ENCODE measurements around the gene CTPS2.

Gene CTPS2

GRCh38 chrX:16643176-16643575, 69.3 kb downstream of the CTPS2 start:
- H3K27ac ChIP-seq (replicated peaks; ENCODE audit: low read length): no peak overlapping the region
- no peak overlapping the region for H2AFZ ChIP-seq (ENCODE audit: low read length)
- H4K91ac ChIP-seq (ENCODE audit: low read depth, low read length, poor library complexity): no peak overlapping the region
- peaks cover 3 to 26% of the 10 kb centered on the region in 2 donors for H3K36me3 ChIP-seq (replicated peaks in 1 of 2; ENCODE audit: control insufficient read depth in 2 of 2, insufficient read depth in 2 of 2, low read length in 2 of 2)
- peaks cover 0 to 1% of the 10 kb centered on the region in 2 donors for H3K9me3 ChIP-seq (replicated peaks in 1 of 2; ENCODE audit: control insufficient read depth in 2 of 2, insufficient read depth in 1 of 2, low read depth in 1 of 2, low read length in 2 of 2)
- WGBS, 2 donors (ENCODE audit: extremely low coverage in 2 of 2, insufficient read length in 2 of 2, insufficient replicate concordance in 1 of 2): no CpG with 5 or more reads among the region's 5 CpGs
- H2BK12ac ChIP-seq (ENCODE audit: low read length): no peak overlapping the region
- no peak for DNase-seq (ENCODE audit: low spot score)
- no peak overlapping the region for H2AK5ac ChIP-seq (ENCODE audit: low read depth, low read length)
- no peak overlapping the region for H3K23ac ChIP-seq (ENCODE audit: low read depth, low read length, poor library complexity)
- no peaks in the 10 kb centered on the region for H3K79me1 ChIP-seq (ENCODE audit: low read depth, low read length)
- no peak overlapping the region for H2BK5ac ChIP-seq (ENCODE audit: low read length)
- no peak overlapping the region for H3K4me2 ChIP-seq (ENCODE audit: insufficient read depth, low read length, poor library complexity, severe bottlenecking)
- no peaks in the 10 kb centered on the region for H3K4me1 ChIP-seq (ENCODE audit: control insufficient read depth in 2 of 2, insufficient read depth in 1 of 2, low read depth in 1 of 2, low read length in 2 of 2)
- no peak overlapping the region for H3K14ac ChIP-seq (ENCODE audit: low read length)
- no peak overlapping the region for H3K9ac ChIP-seq (ENCODE audit: low read depth, low read length, poor library complexity)
- no peak overlapping the region for H4K8ac ChIP-seq (ENCODE audit: low read depth, low read length)
- no peak overlapping the region for H3K18ac ChIP-seq (ENCODE audit: low read length)
- no peak overlapping the region for H2BK120ac ChIP-seq (ENCODE audit: low read depth, low read length)
- no peak overlapping the region for H2BK15ac ChIP-seq (ENCODE audit: low read length)
- H3K27me3 ChIP-seq (ENCODE audit: control insufficient read depth in 3 of 3, insufficient read depth in 3 of 3, low read depth in 1 of 3, low read length in 3 of 3): no peaks in the 10 kb centered on the region
- H3K4me3 ChIP-seq (ENCODE audit: low read length in 2 of 2): no peak overlapping the region
- H3K4ac ChIP-seq (ENCODE audit: low read length): no peak overlapping the region

DNA sequence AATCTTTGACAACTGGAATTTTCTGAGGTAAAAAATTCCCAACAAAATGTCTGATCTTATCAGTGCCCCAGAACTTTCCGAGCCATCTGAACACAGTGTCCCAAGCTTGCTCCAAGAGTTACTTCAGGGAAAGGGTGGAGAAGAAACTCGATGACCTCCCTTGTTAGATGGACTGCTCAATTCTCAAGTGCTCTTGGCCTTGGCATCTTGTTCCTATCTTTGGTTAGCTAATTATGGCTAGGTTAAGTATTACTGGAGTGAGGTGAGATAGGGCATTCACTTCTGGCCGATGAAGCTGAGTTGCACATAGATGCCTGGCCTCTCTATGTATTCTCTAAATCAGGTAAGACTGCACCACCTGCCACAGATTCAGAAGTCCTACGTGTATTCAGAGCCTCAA, 71.6 kb downstream of the CTPS2 start:
- DNase-seq (ENCODE audit: low spot score): no peak
- no peak overlapping the region for H2BK12ac ChIP-seq (ENCODE audit: low read length)
- H4K8ac ChIP-seq (ENCODE audit: low read depth, low read length): no peak overlapping the region
- H3K27me3 ChIP-seq (ENCODE audit: control insufficient read depth in 3 of 3, insufficient read depth in 3 of 3, low read depth in 1 of 3, low read length in 3 of 3): no peaks in the 10 kb centered on the region
- no peak overlapping the region for H2AK5ac ChIP-seq (ENCODE audit: low read depth, low read length)
- no peak overlapping the region for H2BK15ac ChIP-seq (ENCODE audit: low read length)
- H3K27ac ChIP-seq (replicated peaks; ENCODE audit: low read length): no peak overlapping the region
- no peaks in the 10 kb centered on the region for H3K4me1 ChIP-seq (ENCODE audit: control insufficient read depth in 2 of 2, insufficient read depth in 1 of 2, low read depth in 1 of 2, low read length in 2 of 2)
- no peaks in the 10 kb centered on the region for H3K9me3 ChIP-seq (replicated peaks in 1 of 2; ENCODE audit: control insufficient read depth in 2 of 2, insufficient read depth in 1 of 2, low read depth in 1 of 2, low read length in 2 of 2)
- H4K91ac ChIP-seq (ENCODE audit: low read depth, low read length, poor library complexity): no peak overlapping the region
- H2AFZ ChIP-seq (ENCODE audit: low read length): no peak overlapping the region
- peaks cover 0 to 35% of the 10 kb centered on the region in 2 donors for H3K36me3 ChIP-seq (replicated peaks in 1 of 2; ENCODE audit: control insufficient read depth in 2 of 2, insufficient read depth in 2 of 2, low read length in 2 of 2)
- no peak overlapping the region for H3K18ac ChIP-seq (ENCODE audit: low read length)
- no peak overlapping the region for H2BK120ac ChIP-seq (ENCODE audit: low read depth, low read length)
- no peaks in the 10 kb centered on the region for H3K79me1 ChIP-seq (ENCODE audit: low read depth, low read length)
- H3K23ac ChIP-seq (ENCODE audit: low read depth, low read length, poor library complexity): no peak overlapping the region
- WGBS, 2 donors (ENCODE audit: extremely low coverage in 2 of 2, insufficient read length in 2 of 2, insufficient replicate concordance in 1 of 2): no CpG with 5 or more reads among the region's 4 CpGs
- no peak overlapping the region for H3K4me3 ChIP-seq (ENCODE audit: low read length in 2 of 2)
- H3K14ac ChIP-seq (ENCODE audit: low read length): no peak overlapping the region
- H3K4me2 ChIP-seq (ENCODE audit: insufficient read depth, low read length, poor library complexity, severe bottlenecking): no peak overlapping the region
- no peak overlapping the region for H3K9ac ChIP-seq (ENCODE audit: low read depth, low read length, poor library complexity)
- H3K4ac ChIP-seq (ENCODE audit: low read length): no peak overlapping the region
- no peak overlapping the region for H2BK5ac ChIP-seq (ENCODE audit: low read length)

DNA sequence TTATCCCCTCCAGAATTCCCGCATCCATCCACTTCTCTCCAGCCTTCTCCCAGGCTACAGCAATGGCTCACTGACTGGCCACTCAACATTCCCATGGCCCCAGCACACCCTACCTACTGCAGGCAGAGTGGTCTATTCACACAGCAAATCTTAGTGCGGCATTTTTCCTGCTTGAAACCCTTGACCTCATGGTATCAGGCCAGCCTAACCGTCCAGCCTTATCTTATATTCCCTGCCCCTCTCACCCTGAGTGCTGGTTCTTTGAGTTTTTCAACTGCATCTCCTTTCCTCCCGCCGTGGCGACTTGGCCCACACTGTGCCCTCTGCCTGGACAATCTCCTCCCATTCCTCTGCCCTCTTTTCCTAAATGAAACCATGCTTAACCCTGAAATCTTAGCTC, 72.5 kb downstream of the CTPS2 start:
- Histone ChIP-seq H3K4me1 (ENCODE audit: control insufficient read depth in 2 of 2, insufficient read depth in 1 of 2, low read depth in 1 of 2, low read length in 2 of 2) (no peaks in the 10 kb centered on the region), H3K27me3 (ENCODE audit: control insufficient read depth in 3 of 3, insufficient read depth in 3 of 3, low read depth in 1 of 3, low read length in 3 of 3) (no peaks in the 10 kb centered on the region), H3K36me3 (replicated peaks in 1 of 2; ENCODE audit: control insufficient read depth in 2 of 2, insufficient read depth in 2 of 2, low read length in 2 of 2) (peaks cover 0 to 34% of the 10 kb centered on the region in 2 donors), H2BK120ac (ENCODE audit: low read depth, low read length) (no peak overlapping the region), H2BK12ac (ENCODE audit: low read length) (no peak overlapping the region), H3K4ac (ENCODE audit: low read length) (no peak overlapping the region), H3K9ac (ENCODE audit: low read depth, low read length, poor library complexity) (no peak overlapping the region), H2BK15ac (ENCODE audit: low read length) (no peak overlapping the region), H3K79me1 (ENCODE audit: low read depth, low read length) (no peaks in the 10 kb centered on the region), H3K18ac (ENCODE audit: low read length) (no peak overlapping the region), H4K91ac (ENCODE audit: low read depth, low read length, poor library complexity) (no peak overlapping the region), H4K8ac (ENCODE audit: low read depth, low read length) (no peak overlapping the region), H3K4me2 (ENCODE audit: insufficient read depth, low read length, poor library complexity, severe bottlenecking) (no peak overlapping the region), H3K27ac (replicated peaks; ENCODE audit: low read length) (no peak overlapping the region), H2BK5ac (ENCODE audit: low read length) (no peak overlapping the region), H3K23ac (ENCODE audit: low read depth, low read length, poor library complexity) (no peak overlapping the region), H3K9me3 (replicated peaks in 1 of 2; ENCODE audit: control insufficient read depth in 2 of 2, insufficient read depth in 1 of 2, low read depth in 1 of 2, low read length in 2 of 2) (no peaks in the 10 kb centered on the region), H2AFZ (ENCODE audit: low read length) (no peak overlapping the region), H2AK5ac (ENCODE audit: low read depth, low read length) (no peak overlapping the region), H3K14ac (ENCODE audit: low read length) (no peak overlapping the region), H3K4me3 (ENCODE audit: low read length in 2 of 2) (no peak overlapping the region)
- DNase-seq (ENCODE audit: low spot score): no peak
- WGBS, 2 donors (ENCODE audit: extremely low coverage in 2 of 2, insufficient read length in 2 of 2, insufficient replicate concordance in 1 of 2): no CpG with 5 or more reads among the region's 6 CpGs

DNA sequence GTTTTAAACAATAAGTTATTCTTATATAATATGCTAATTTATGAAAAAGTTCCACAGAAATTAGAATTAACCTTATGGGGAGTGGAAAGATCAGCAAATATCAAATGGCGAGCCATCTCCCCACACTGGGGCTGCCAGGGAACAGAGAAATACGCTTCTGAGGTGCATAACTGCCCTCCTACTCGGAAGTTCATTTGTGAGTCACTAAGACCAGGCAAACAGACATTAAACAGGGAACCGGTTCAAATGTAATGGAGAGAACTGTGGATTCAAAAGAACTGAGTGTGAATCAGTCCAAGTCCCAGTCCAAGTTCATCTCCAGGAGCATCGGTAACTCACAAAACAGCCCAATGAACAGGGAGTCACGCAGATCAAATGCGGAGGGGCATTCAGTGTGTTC, 73.9 kb downstream of the CTPS2 start:
- Histone ChIP-seq H3K4me2 (ENCODE audit: insufficient read depth, low read length, poor library complexity, severe bottlenecking) (no peak overlapping the region), H3K27ac (replicated peaks; ENCODE audit: low read length) (no peak overlapping the region), H2AK5ac (ENCODE audit: low read depth, low read length) (no peak overlapping the region), H3K4ac (ENCODE audit: low read length) (no peak overlapping the region), H4K8ac (ENCODE audit: low read depth, low read length) (no peak overlapping the region), H3K27me3 (ENCODE audit: control insufficient read depth in 3 of 3, insufficient read depth in 3 of 3, low read depth in 1 of 3, low read length in 3 of 3) (no peaks in the 10 kb centered on the region), H3K36me3 (replicated peaks in 1 of 2; ENCODE audit: control insufficient read depth in 2 of 2, insufficient read depth in 2 of 2, low read length in 2 of 2) (peaks cover 0 to 38% of the 10 kb centered on the region in 2 donors), H4K91ac (ENCODE audit: low read depth, low read length, poor library complexity) (no peak overlapping the region), H2AFZ (ENCODE audit: low read length) (no peak overlapping the region), H3K18ac (ENCODE audit: low read length) (no peak overlapping the region), H3K4me1 (ENCODE audit: control insufficient read depth in 2 of 2, insufficient read depth in 1 of 2, low read depth in 1 of 2, low read length in 2 of 2) (no peaks in the 10 kb centered on the region), H3K9ac (ENCODE audit: low read depth, low read length, poor library complexity) (no peak overlapping the region), H2BK12ac (ENCODE audit: low read length) (no peak overlapping the region), H2BK5ac (ENCODE audit: low read length) (no peak overlapping the region), H2BK15ac (ENCODE audit: low read length) (no peak overlapping the region), H3K79me1 (ENCODE audit: low read depth, low read length) (no peaks in the 10 kb centered on the region), H3K23ac (ENCODE audit: low read depth, low read length, poor library complexity) (no peak overlapping the region), H3K9me3 (replicated peaks in 1 of 2; ENCODE audit: control insufficient read depth in 2 of 2, insufficient read depth in 1 of 2, low read depth in 1 of 2, low read length in 2 of 2) (no peaks in the 10 kb centered on the region), H3K4me3 (ENCODE audit: low read length in 2 of 2) (no peak overlapping the region), H2BK120ac (ENCODE audit: low read depth, low read length) (no peak overlapping the region), H3K14ac (ENCODE audit: low read length) (no peak overlapping the region)
- DNase-seq (ENCODE audit: low spot score): no peak
- WGBS, 2 donors (ENCODE audit: extremely low coverage in 2 of 2, insufficient read length in 2 of 2, insufficient replicate concordance in 1 of 2): no CpG with 5 or more reads among the region's 7 CpGs

Data from neuronal stem cell (in vitro differentiated cells).